Common myeloid progenitor, CD34-positive (primary cell): ENCODE results near the gene ZDHHC14.

ENCODE experiments used
- CTCF ChIA-PET: fragments of 350-600 bp; sonication (Branson Sonifier 250); formaldehyde crosslinking; loops from one replicate; lab custom pipeline; 2021; ENCODE audit warnings: antibody characterized with exemption; lab: Charles Lee
- POLR2A ChIA-PET: fragments of 350-600 bp; sonication (Branson Sonifier 250); formaldehyde crosslinking; loops from one replicate; lab custom pipeline; 2021; ENCODE audit warnings: antibody characterized with exemption; lab: Charles Lee
- DNase-seq, 3 donors: peaks; one replicate each; pipeline versions ENCODE4 v3.0.0 to v3.0.0-alpha.2; 2013
- H3K27ac ChIP-seq, 2 experiments: 1 replicate in 1 of 2; 2 replicates in 1 of 2; pipeline ENCODE4 v1.7.0; 2013; ENCODE audit warnings: inconsistent platforms in 2 of 2, low read length in 2 of 2, mild to moderate bottlenecking in 2 of 2, low read depth in 1 of 2, moderate library complexity in 1 of 2; ENCODE audit not compliant: severe bottlenecking in 2 of 2, insufficient read depth in 1 of 2, poor library complexity in 1 of 2
- H3K27me3 ChIP-seq, 5 experiments: replicated peaks in 2 of 5; 1 replicate in 3 of 5; 2 replicates in 2 of 5; pipeline versions ENCODE4 v1.6.1 to v1.7.0; 2013; ENCODE audit warnings: low read length in 4 of 5, mild to moderate bottlenecking in 2 of 5, moderate library complexity in 2 of 5, inconsistent platforms in 1 of 5; ENCODE audit not compliant: insufficient read depth in 5 of 5, control insufficient read depth in 4 of 5
- H3K36me3 ChIP-seq, 4 experiments: 1 replicate in 2 of 4; 2 replicates in 2 of 4; pipeline versions ENCODE4 v1.6.1 to v1.7.0; 2013; ENCODE audit warnings: low read length in 3 of 4, control low read depth in 1 of 4, mild to moderate bottlenecking in 1 of 4; ENCODE audit not compliant: control insufficient read depth in 4 of 4, insufficient read depth in 4 of 4
- H3K4me1 ChIP-seq, 4 experiments: 1 replicate in 3 of 4; 2 replicates in 1 of 4; pipeline versions ENCODE4 v1.6.1 to v1.7.1; 2013; ENCODE audit warnings: low read length in 3 of 4, mild to moderate bottlenecking in 3 of 4, control low read depth in 1 of 4, inconsistent platforms in 1 of 4, moderate library complexity in 1 of 4; ENCODE audit not compliant: control insufficient read depth in 4 of 4, insufficient read depth in 4 of 4; ENCODE audit errors: control extremely low read depth in 1 of 4
- H3K4me3 ChIP-seq, 7 experiments: 1 replicate in 4 of 7; 2 replicates in 3 of 7; pipeline versions ENCODE4 v1.5.1 to v1.7.0; 2013; ENCODE audit warnings: mild to moderate bottlenecking in 7 of 7, low read length in 6 of 7, moderate library complexity in 6 of 7, inconsistent platforms in 2 of 7, low read depth in 2 of 7, control low read depth in 1 of 7; ENCODE audit not compliant: insufficient read depth in 4 of 7, control insufficient read depth in 1 of 7; ENCODE audit errors: extremely low read depth in 1 of 7
- H3K9me3 ChIP-seq, 5 experiments: 1 replicate in 4 of 5; 2 replicates in 1 of 5; pipeline versions ENCODE4 v1.6.1 to v1.7.1; 2013; ENCODE audit warnings: low read length in 4 of 5, mild to moderate bottlenecking in 2 of 5, inconsistent platforms in 1 of 5, low read depth in 1 of 5, moderate library complexity in 1 of 5; ENCODE audit not compliant: control insufficient read depth in 4 of 5, insufficient read depth in 2 of 5; ENCODE audit errors: control extremely low read depth in 1 of 5
- WGBS: methylation state at CpG from one replicate; pipeline ENCODE4 v1.1.5; 2013; ENCODE audit not compliant: insufficient coverage; 5-methylcytosine and 5-hydroxymethylcytosine counted together

The ZDHHC14 gene

GRCh38 chr6:157556144-157556645 is 175.2 kb downstream of the ZDHHC14 start:
- no peaks in the 10 kb centered on the region for H3K27me3 ChIP-seq
- WGBS, result 94% methylated on average over 11 of the region's 15 CpGs
- H3K4me1 ChIP-seq, result peaks cover 0 to 16% (median 10%) of the 10 kb centered on the region in 4 experiments
- H3K27ac ChIP-seq, result no peak overlapping the region
- H3K4me3 ChIP-seq, result no peak overlapping the region
- POLR2A ChIA-PET, result interaction anchor here (0.7 kb wide), 1 partner anchor 88 kb away, joined by 4 read pairs; no protein-coding TSS in a partner anchor
- CTCF ChIA-PET, result interaction anchor here (1.6 kb wide), 1 partner anchor 41 kb away, joined by 3 read pairs; no protein-coding TSS in a partner anchor
- no peak for DNase-seq
- H3K36me3 ChIP-seq, result no peaks in the 10 kb centered on the region
- no peaks in the 10 kb centered on the region for H3K9me3 ChIP-seq

GRCh38 chr6:157556671-157557430 is 175.9 kb downstream of the ZDHHC14 start:
- Histone ChIP-seq H3K4me1 (peaks cover 0 to 18% (median 10%) of the 10 kb centered on the region in 4 experiments), H3K9me3 (no peaks in the 10 kb centered on the region), H3K4me3 (no peak overlapping the region), H3K36me3 (no peaks in the 10 kb centered on the region), H3K27me3 (no peaks in the 10 kb centered on the region), H3K27ac (no peak overlapping the region)
- ChIA-PET POLR2A (interaction anchor here (0.6 kb wide), 1 partner anchor 47 kb away, joined by 3 read pairs; no protein-coding TSS in a partner anchor), CTCF (no interaction called here)
- no peak for DNase-seq
- WGBS, result 93% methylated on average over 18 of the region's 21 CpGs

- POLR2A ChIA-PET, result interaction anchor here (0.6 kb wide), 1 partner anchor 46 kb away, joined by 3 read pairs; no protein-coding TSS in a partner anchor
- no peaks in the 10 kb centered on the region for H3K27me3 ChIP-seq
- CTCF ChIA-PET, result no interaction called here
- H3K4me1 ChIP-seq, result peaks cover 0 to 23% (median 10%) of the 10 kb centered on the region in 4 experiments
- WGBS, result 56% methylated on average over 5 of the region's 6 CpGs
- no peaks in the 10 kb centered on the region for H3K9me3 ChIP-seq
- H3K4me3 ChIP-seq, result no peak overlapping the region
- no peak overlapping the region for H3K27ac ChIP-seq
- DNase-seq, result peak in 2 of 3 donors; percentile 40 to 57
- H3K36me3 ChIP-seq, result no peaks in the 10 kb centered on the region
Observed at GRCh38 chr6:157557559-157557958, 176.6 kb downstream of the ZDHHC14 start.

GRCh38 chr6:157558049-157558448 is 177.1 kb downstream of the ZDHHC14 start:
- H3K9me3 ChIP-seq, result no peaks in the 10 kb centered on the region
- peaks cover 0 to 23% (median 10%) of the 10 kb centered on the region in 4 experiments for H3K4me1 ChIP-seq
- ChIA-PET POLR2A (no interaction called here), CTCF (no interaction called here)
- no peak overlapping the region for H3K27ac ChIP-seq
- no peaks in the 10 kb centered on the region for H3K27me3 ChIP-seq
- 100% methylated on average over 3 of the region's 3 CpGs for WGBS
- no peaks in the 10 kb centered on the region for H3K36me3 ChIP-seq
- no peak overlapping the region for H3K4me3 ChIP-seq
- no peak for DNase-seq

GRCh38 chr6:157558487-157559200 is 177.7 kb downstream of the ZDHHC14 start:
- POLR2A ChIA-PET, result no interaction called here
- no peaks in the 10 kb centered on the region for H3K9me3 ChIP-seq
- CTCF ChIA-PET, result no interaction called here
- no peak for DNase-seq
- no peak overlapping the region for H3K27ac ChIP-seq
- H3K4me1 ChIP-seq, result peaks cover 0 to 25% (median 10%) of the 10 kb centered on the region in 4 experiments
- H3K27me3 ChIP-seq, result no peaks in the 10 kb centered on the region
- 67% methylated on average over 1 of the region's 2 CpGs for WGBS
- H3K36me3 ChIP-seq, result no peaks in the 10 kb centered on the region
- no peak overlapping the region for H3K4me3 ChIP-seq

GRCh38 chr6:157559201-157559756 is 178.3 kb downstream of the ZDHHC14 start:
- no peaks in the 10 kb centered on the region for H3K27me3 ChIP-seq
- WGBS, result 98% methylated on average over 9 of the region's 10 CpGs
- ChIA-PET POLR2A (no interaction called here), CTCF (no interaction called here)
- no peak overlapping the region for H3K4me3 ChIP-seq
- no peak overlapping the region for H3K27ac ChIP-seq
- no peaks in the 10 kb centered on the region for H3K9me3 ChIP-seq
- H3K36me3 ChIP-seq, result no peaks in the 10 kb centered on the region
- peaks cover 0 to 25% (median 10%) of the 10 kb centered on the region in 4 experiments for H3K4me1 ChIP-seq
- DNase-seq, result no peak
